GM19324 (cell line): ENCODE results near the gene SRP68.

Experiments
- ATAC-seq: cut with Tn5 transposase; IDR thresholded peaks from one replicate; pipeline ENCODE4 v1.9.1; 2021; ENCODE audit warnings: mild to moderate bottlenecking, moderate library complexity; ENCODE audit not compliant: unreplicated experiment, low FRiP score

The SRP68 gene

GRCh38 chr17:76072148-76072858, at the start of gene SRP68:
TSS of gene SRP68 (minus strand) at chr17:76072517. CDS start at chr17:76072491, 26 bp downstream.
- peak; percentile 93 for ATAC-seq

- peak; percentile 11 for ATAC-seq
Measured at GRCh38 chr17:76121932-76122430, 49.7 kb upstream of the SRP68 start.

- ATAC-seq, result no peak
Measured at GRCh38 chr17:76120658-76121008, 48.3 kb upstream of the SRP68 start.

- no peak for ATAC-seq
Measured at GRCh38 chr17:76119409-76120371, 47.4 kb upstream of the SRP68 start.

GRCh38 chr17:76115138-76115754, 42.9 kb upstream of the SRP68 start:
- ATAC-seq, result no peak

- no peak for ATAC-seq
Measured at GRCh38 chr17:76111956-76112355, 39.6 kb upstream of the SRP68 start.

GRCh38 chr17:76107509-76107908, 35.2 kb upstream of the SRP68 start:
- no peak for ATAC-seq

GRCh38 chr17:76106703-76107102, 34.4 kb upstream of the SRP68 start:
- no peak for ATAC-seq

GRCh38 chr17:76104896-76105231, 32.5 kb upstream of the SRP68 start:
- no peak for ATAC-seq

GRCh38 chr17:76104140-76104895, 32.0 kb upstream of the SRP68 start:
- ATAC-seq, result no peak

GRCh38 chr17:76103274-76104139, 31.2 kb upstream of the SRP68 start, which contains the start of gene EXOC7:
TSS of gene EXOC7 (minus strand) at chr17:76103787. CDS start at chr17:76103692, 95 bp downstream.
- ATAC-seq, result peak; percentile 79

GRCh38 chr17:76102944-76103273, 30.6 kb upstream of the SRP68 start:
- no peak for ATAC-seq

- ATAC-seq, result no peak
Measured at GRCh38 chr17:76097716-76098295, 25.5 kb upstream of the SRP68 start.

GRCh38 chr17:76095943-76096342, 23.6 kb upstream of the SRP68 start:
- ATAC-seq, result no peak

GRCh38 chr17:76094046-76094445, 21.7 kb upstream of the SRP68 start:
- no peak for ATAC-seq

GRCh38 chr17:76092526-76093413, 20.5 kb upstream of the SRP68 start:
- ATAC-seq, result no peak

GRCh38 chr17:76091526-76092286, 19.4 kb upstream of the SRP68 start:
- no peak for ATAC-seq
